NCI-H526 treated with DMSO at 0.1 percent for 48 hours (cell line): ENCODE measurements around the gene IFI27L2.

Source experiments
- DNase-seq: peaks from one replicate; lab custom pipeline; 2025; lab: John Stamatoyannopoulos, UW

The IFI27L2 gene

GRCh38 chr14:94152676-94153075 lies 23.3 kb upstream of the IFI27L2 start:
- no peak for DNase-seq

- DNase-seq: no peak
Measured at GRCh38 chr14:94145902-94146527, 16.6 kb upstream of the IFI27L2 start.

- no peak for DNase-seq
Measured at GRCh38 chr14:94144765-94145164, 15.4 kb upstream of the IFI27L2 start.

- DNase-seq: no peak
Measured at GRCh38 chr14:94143711-94144110, 14.3 kb upstream of the IFI27L2 start.

GRCh38 chr14:94143239-94143638 lies 13.8 kb upstream of the IFI27L2 start:
- DNase-seq: no peak

GRCh38 chr14:94142836-94143235 lies 13.4 kb upstream of the IFI27L2 start:
- no peak for DNase-seq

GRCh38 chr14:94142247-94142646 lies 12.8 kb upstream of the IFI27L2 start:
- DNase-seq: no peak

- no peak for DNase-seq
Measured at GRCh38 chr14:94139421-94139820, 10.0 kb upstream of the IFI27L2 start.

GRCh38 chr14:94139006-94139405 lies 9.6 kb upstream of the IFI27L2 start:
- no peak for DNase-seq

GRCh38 chr14:94138251-94138650 lies 8.8 kb upstream of the IFI27L2 start:
- no peak for DNase-seq

- peak; percentile 73 for DNase-seq
Measured at GRCh38 chr14:94136575-94137331, 7.3 kb upstream of the IFI27L2 start.

GRCh38 chr14:94135476-94135875 lies 6.1 kb upstream of the IFI27L2 start:
- DNase-seq: no peak

GRCh38 chr14:94132285-94132887 lies 3.0 kb upstream of the IFI27L2 start:
- DNase-seq: peak; percentile 61

GRCh38 chr14:94129758-94130414 lies 482 bp upstream of the IFI27L2 start:
- DNase-seq: peak; percentile 16

- no peak for DNase-seq
Measured at GRCh38 chr14:94128216-94128839, 1.1 kb downstream of the IFI27L2 start.

GRCh38 chr14:94127330-94127729 lies 2.1 kb downstream of the IFI27L2 start:
- DNase-seq: no peak

GRCh38 chr14:94126800-94127199 lies 2.6 kb downstream of the IFI27L2 start:
- no peak for DNase-seq

GRCh38 chr14:94126419-94126677 lies 3.1 kb downstream of the IFI27L2 start:
- no peak for DNase-seq

- DNase-seq: no peak
Measured at GRCh38 chr14:94125659-94126418, 3.6 kb downstream of the IFI27L2 start.

GRCh38 chr14:94124582-94125377 lies 4.6 kb downstream of the IFI27L2 start:
- DNase-seq: no peak

GRCh38 chr14:94123868-94124267 lies 5.5 kb downstream of the IFI27L2 start:
- DNase-seq: no peak
